ENCODE data around the gene EEF1E1. TPM values are rescaled to one million over a fixed set of nuclear protein-coding genes. Genes with fewer than 3 reads are reported as not detected.

The EEF1E1 gene
- 11.6 TPM for total RNA-seq

DNA sequence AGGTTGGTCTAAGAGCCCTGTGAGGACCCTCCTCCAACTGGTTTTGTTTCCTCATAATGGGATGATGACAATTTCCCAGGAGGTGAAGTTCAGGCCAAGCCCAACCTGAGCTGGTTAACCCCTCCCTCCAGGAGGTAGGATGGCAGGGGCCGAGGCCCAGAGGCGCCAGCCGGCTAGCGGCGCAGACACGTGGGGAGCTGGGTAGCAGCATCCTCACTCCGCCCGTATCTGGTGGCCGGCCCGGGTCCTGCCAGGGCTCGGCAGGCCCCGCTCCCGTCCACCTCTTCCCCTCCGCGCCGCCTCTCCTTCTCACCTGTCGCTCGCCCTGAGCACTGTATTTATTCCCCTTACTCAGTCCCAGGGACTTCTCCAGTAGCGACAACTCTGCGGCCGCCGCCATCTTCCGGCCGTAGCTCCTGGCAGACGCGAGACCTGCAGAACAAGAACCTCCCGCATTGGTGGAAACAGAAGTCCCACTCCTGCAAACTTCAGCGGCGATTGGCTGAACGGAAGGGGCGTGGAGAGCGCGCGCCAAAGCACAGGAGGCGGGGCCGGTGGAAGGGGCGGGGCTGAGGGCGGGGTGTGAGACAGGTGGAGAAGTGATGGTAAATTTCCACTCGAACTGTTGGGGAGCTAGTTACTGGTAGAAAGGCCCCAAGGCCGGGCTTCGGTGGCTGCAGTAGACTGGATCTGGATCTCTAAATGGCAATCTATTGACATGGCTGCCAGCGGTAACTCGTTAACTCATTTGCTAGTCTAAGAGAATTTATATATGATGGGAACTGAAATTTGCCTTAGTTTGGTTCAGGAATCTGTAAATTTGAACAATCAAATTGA, at the start of gene EEF1E1:
EEF1E1 (minus strand) TSS at position 427 of the 837 bp plus-strand sequence; CDS start at position 400, 27 bp downstream.
- peak; percentile 95 for DNase-seq (ENCODE audit: low spot score)

DNA sequence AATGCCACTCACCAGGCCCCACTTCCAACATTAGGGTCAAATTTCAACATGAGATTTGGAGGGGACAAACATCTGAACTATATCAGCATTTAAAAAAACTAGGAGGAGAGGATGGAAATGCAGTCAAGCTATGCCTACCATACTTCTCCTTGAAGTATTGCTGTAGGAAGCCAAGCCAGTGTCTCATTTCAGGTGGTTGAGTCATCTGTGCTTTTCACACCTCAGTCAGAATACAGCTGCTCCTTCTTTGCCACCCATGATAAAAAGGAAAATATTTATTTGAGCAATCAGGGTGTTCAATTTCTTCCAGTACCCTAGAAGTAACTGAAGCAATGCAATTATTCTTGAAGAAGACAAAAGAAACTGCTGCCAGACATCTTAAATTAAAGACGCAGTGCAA, 47.0 kb upstream of the EEF1E1 start:
- no peak for DNase-seq (ENCODE audit: low spot score)

DNA sequence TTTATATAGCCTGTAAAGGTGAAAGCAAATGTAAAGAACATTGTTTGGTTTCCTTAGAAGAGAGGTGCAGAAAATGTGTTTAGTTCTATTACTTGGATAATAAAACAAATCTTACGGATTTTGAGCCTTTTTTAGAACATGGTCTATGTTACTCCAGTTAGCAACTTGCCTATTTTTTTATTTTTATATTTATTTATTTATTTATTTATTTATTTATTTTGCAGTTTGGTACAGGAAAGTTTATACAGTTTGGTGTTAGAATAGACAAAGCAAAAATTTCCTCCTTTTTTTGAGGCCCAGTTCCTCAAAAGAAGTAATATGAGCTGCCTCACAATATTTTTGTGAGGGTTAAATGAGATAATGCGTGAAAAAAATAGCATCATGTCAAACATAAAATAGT, 41.6 kb upstream of the EEF1E1 start:
- DNase-seq (ENCODE audit: low spot score), result no peak

DNA sequence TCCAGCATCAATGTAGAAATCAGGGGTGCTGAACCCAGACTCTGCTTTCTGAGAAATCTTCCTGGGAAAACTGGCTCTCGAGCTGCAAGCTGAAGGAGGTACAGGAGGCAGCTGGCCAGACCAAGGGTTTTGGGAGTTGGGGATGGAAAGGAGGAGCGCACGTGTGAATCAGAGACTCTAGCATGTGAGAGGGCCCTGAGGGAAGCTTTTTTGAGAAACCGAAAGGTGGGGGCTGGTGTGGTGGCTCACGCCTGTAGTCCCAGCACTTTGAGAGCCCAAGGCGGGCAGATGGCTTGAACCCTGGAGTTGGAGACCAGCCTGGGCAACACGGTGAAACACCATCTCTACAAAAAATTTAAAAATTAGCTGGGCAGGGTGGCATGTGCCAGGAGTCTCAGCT, 37.1 kb upstream of the EEF1E1 start:
- DNase-seq (ENCODE audit: low spot score), result no peak

- no peak for DNase-seq (ENCODE audit: low spot score)
These were observed 35.2 kb upstream of the EEF1E1 start for GRCh38 chr6:8137529-8137939.

DNA sequence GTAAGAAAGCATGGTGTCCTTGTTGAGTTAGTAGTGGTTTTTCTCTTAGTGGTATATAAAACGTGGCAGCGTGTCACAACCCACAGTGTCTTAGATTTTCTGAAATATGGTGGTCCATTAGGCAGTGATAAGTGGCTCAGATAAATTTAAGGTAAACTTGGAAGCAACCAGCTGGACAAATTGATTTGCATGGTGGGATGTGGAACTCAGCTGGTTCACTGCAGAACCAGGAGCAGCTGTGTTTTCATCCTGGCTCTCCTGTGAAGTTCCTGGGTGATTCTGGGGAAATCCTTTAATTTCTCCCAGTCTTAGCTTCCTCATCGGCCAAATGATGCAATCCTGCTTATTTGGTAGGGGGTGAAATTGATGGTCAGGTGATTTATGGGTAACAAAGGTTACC, 32.9 kb upstream of the EEF1E1 start:
- no peak for DNase-seq (ENCODE audit: low spot score)

DNA sequence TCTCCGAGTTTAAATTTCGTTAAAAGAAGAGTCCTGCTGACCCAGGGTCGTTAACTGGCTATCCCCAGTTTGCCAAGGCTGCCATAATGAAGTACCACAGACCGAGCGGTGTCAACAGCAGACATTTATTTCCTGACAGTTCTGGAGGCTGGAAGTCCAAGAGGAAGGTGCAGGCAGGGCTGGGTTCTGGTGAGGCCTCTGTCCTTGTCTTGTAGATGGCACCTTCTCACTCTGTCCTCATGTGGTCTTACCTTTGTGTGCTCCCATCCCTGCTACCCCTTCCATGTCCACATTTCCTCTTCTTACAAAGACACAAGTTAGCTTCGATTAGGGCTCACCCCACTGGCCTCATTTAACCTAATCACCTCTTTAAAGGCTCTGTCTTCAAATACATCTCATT, 29.8 kb upstream of the EEF1E1 start:
- no peak for DNase-seq (ENCODE audit: low spot score)

GRCh38 chr6:8131265-8131897, 29.0 kb upstream of the EEF1E1 start:
- DNase-seq (ENCODE audit: low spot score), result peak; percentile 51

GRCh38 chr6:8130399-8130798, 28.1 kb upstream of the EEF1E1 start:
- DNase-seq (ENCODE audit: low spot score), result no peak

GRCh38 chr6:8123236-8123635, 20.9 kb upstream of the EEF1E1 start:
- no peak for DNase-seq (ENCODE audit: low spot score)

DNA sequence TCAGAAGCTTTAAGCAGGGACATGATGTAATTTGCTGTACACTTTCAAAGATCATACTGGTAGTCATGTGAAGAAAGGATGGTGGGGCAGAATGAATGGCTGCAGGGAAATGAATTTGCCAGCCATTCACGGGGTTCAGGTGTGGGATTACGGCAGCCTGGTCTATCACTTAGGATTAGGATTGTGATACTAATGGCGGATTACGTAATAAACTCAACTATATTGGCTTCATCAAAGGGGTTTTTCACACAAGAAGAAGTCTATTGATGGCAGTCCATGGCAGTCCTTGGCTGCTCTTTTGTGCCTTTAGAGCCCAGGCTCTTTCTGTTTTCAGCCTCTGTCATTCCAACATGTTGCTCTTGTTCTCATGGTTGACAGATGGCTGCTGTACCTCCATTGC, 12.6 kb upstream of the EEF1E1 start:
- DNase-seq (ENCODE audit: low spot score), result no peak

- no peak for DNase-seq (ENCODE audit: low spot score)
These were observed 10.8 kb upstream of the EEF1E1 start for GRCh38 chr6:8113131-8113654.

- no peak for DNase-seq (ENCODE audit: low spot score)
These were observed 8.4 kb upstream of the EEF1E1 start for GRCh38 chr6:8110725-8111124.

DNA sequence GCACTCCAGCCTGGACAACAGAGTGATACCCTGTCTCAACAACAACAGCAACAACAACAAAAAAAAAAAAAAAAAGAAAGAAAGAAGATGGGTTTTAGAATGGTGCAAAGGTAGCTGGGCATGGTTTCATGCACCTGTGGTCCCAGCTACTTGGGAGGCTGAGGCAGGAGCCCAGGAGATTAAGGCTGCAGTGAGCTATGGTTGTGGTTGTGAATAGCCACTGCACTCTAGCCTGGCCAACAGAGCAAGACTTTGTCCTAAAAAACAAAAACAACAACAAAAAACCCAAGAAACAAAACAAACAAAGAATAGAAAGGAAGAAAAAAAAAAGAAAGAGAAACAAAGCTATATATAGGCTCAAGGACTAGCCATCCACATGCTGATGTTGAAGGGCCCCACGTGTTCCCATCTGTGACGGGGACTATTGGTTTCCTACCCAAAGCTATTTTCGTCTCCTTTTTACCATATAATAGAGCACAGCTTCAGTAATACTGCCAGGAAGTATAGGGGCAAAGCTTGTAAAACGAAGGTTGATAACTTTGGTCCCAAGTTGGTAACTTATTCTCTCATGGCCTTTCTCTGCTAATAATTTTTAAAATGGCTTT, 7.9 kb upstream of the EEF1E1 start:
- DNase-seq (ENCODE audit: low spot score), result no peak

- no peak for DNase-seq (ENCODE audit: low spot score)
These were observed 6.6 kb upstream of the EEF1E1 start for GRCh38 chr6:8108759-8109539.

DNA sequence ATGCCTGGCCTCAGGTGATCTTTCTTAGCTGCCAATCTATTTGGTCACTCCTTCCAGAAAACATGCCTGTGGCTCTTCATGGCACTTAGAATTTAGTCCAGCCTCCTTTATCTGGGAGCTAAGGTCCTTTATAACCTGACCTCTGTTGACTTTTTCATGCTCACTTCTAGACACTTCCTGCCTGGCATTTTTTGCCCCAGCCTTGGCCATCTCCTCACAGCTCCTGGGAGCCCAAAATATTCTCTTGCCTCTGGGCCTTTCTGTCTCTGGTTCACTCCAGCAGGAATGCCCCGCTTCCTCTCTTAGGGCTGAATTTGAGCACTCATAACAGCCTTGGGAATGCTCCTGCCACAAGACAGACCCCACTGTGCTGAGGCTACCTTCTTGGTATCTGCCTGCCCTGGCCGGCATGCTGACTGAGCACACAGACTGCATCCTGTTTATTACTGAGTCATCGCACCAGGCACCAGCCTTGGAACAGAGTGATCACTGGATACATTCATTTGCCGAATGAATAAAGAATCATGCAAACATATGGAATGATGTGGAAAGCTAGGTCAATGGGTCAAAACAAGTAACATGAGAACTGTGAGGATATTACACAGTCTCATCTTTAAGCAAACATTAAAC, 5.8 kb upstream of the EEF1E1 start:
- no peak for DNase-seq (ENCODE audit: low spot score)

- DNase-seq (ENCODE audit: low spot score), result no peak
These were observed 3.4 kb upstream of the EEF1E1 start for GRCh38 chr6:8105791-8106190.

GRCh38 chr6:8103726-8104125, 1.4 kb upstream of the EEF1E1 start:
- no peak for DNase-seq (ENCODE audit: low spot score)

DNA sequence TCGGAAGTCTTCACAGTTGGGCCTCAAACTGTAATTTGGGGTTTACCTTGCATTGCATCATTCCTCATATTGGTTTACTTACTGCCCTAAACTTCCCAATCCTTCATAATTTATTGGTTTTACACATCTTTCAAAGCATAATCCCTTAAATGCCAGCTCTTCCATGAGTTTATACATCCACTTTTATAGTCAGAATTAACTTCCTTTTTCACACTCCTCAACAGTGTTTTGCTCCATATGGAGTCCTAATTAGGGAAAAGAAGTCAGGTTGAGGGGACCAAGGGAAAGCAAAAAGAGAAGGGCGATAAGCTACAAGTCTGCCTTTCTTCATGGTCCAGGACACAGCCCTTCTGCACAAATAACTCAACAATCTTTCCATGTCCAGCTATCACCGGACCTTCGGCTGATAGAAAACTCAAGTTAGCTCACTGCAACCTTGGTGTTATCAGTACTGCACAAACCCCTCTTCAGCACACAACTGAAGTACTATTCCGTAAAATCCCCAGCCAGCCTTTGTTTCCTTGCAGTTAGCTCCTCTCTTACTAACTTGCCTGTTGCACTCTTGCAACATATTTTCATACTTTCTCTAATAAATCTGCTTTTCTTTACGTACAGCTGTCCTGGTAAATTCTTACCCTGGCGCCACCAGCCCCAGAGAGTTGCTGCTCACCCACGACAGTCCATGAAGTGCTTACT, 2.0 kb downstream of the EEF1E1 start:
- DNase-seq (ENCODE audit: low spot score), result no peak

- DNase-seq (ENCODE audit: low spot score), result no peak
These were observed 11.7 kb downstream of the EEF1E1 start for GRCh38 chr6:8090650-8091049.

DNA sequence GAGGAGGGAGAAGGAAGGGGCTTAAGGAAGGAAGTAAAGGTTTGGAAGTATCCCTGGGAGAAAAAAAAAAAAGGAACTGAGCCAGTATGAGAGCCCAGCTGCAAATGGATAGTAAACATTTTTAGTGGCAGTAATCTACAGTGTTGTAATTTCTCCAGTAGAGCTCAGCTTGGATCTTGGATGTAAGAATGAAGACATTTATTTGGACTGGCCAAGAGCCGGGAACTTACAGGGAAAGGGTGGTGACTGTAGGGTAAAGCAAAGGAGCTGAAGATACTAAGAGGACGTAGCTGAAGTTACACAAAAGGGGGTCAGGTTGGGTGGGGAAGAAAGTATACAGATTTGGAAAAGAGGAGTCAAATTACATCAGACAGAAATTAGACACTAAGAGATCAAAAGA, 13.5 kb downstream of the EEF1E1 start:
- DNase-seq (ENCODE audit: low spot score), result no peak
